ENCODE results near the gene DDAH1.
"Not testable (repeated sequence)": the region's sequence is repeated elsewhere in the genome, so short reads cannot be mapped to it uniquely, and the experiment has no call there.

DDAH1 gene

GRCh38 chr1:85465099-85465785 lies at the start of gene DDAH1:
DDAH1 (minus strand) TSS chr1:85465159; CDS start chr1:85465045, 114 bp downstream.
- peak; percentile 72 for DNase-seq

- not testable (repeated sequence) for DNase-seq
These were observed 49.0 kb upstream of the DDAH1 start for GRCh38 chr1:85513998-85514397.

GRCh38 chr1:85504417-85504816 lies 39.5 kb upstream of the DDAH1 start:
- DNase-seq: no peak

GRCh38 chr1:85502625-85503083 lies 37.7 kb upstream of the DDAH1 start:
- no peak for DNase-seq

- DNase-seq: no peak
These were observed 37.2 kb upstream of the DDAH1 start for GRCh38 chr1:85502171-85502570.

GRCh38 chr1:85501355-85501898 lies 36.5 kb upstream of the DDAH1 start:
- no peak for DNase-seq

- no peak for DNase-seq
These were observed 32.1 kb upstream of the DDAH1 start for GRCh38 chr1:85496941-85497582.

- DNase-seq: no peak
These were observed 30.6 kb upstream of the DDAH1 start for GRCh38 chr1:85495556-85495955.

- no peak for DNase-seq
These were observed 29.9 kb upstream of the DDAH1 start for GRCh38 chr1:85494904-85495266.

- DNase-seq: peak; percentile 52
These were observed 29.3 kb upstream of the DDAH1 start for GRCh38 chr1:85494074-85494903.

GRCh38 chr1:85490270-85490985 lies 25.5 kb upstream of the DDAH1 start:
- no peak for DNase-seq

- no peak for DNase-seq
These were observed 23.2 kb upstream of the DDAH1 start for GRCh38 chr1:85488126-85488525.

GRCh38 chr1:85485516-85485915 lies 20.6 kb upstream of the DDAH1 start:
- DNase-seq: no peak

GRCh38 chr1:85484716-85485115 lies 19.8 kb upstream of the DDAH1 start:
- no peak for DNase-seq

- DNase-seq: no peak
These were observed 19.3 kb upstream of the DDAH1 start for GRCh38 chr1:85484264-85484663.

- no peak for DNase-seq
These were observed 16.7 kb upstream of the DDAH1 start for GRCh38 chr1:85481688-85482087.

GRCh38 chr1:85480566-85480965 lies 15.6 kb upstream of the DDAH1 start:
- no peak for DNase-seq

- DNase-seq: no peak
These were observed 14.5 kb upstream of the DDAH1 start for GRCh38 chr1:85479491-85479890.

- no peak for DNase-seq
These were observed 13.4 kb upstream of the DDAH1 start for GRCh38 chr1:85478366-85478765.

- DNase-seq: no peak
These were observed 10.1 kb upstream of the DDAH1 start for GRCh38 chr1:85475055-85475454.

GRCh38 chr1:85473390-85473789 lies 8.4 kb upstream of the DDAH1 start:
- no peak for DNase-seq

GRCh38 chr1:85471558-85471957 lies 6.6 kb upstream of the DDAH1 start:
- no peak for DNase-seq

- not testable (repeated sequence) for DNase-seq
These were observed 5.2 kb upstream of the DDAH1 start for GRCh38 chr1:85470130-85470529.
